ENCODE measurements around the gene PHF1.
"Not testable (repeated sequence)": the region's sequence is repeated elsewhere in the genome, so short reads cannot be mapped to it uniquely, and the experiment has no call there.

The PHF1 gene

DNA sequence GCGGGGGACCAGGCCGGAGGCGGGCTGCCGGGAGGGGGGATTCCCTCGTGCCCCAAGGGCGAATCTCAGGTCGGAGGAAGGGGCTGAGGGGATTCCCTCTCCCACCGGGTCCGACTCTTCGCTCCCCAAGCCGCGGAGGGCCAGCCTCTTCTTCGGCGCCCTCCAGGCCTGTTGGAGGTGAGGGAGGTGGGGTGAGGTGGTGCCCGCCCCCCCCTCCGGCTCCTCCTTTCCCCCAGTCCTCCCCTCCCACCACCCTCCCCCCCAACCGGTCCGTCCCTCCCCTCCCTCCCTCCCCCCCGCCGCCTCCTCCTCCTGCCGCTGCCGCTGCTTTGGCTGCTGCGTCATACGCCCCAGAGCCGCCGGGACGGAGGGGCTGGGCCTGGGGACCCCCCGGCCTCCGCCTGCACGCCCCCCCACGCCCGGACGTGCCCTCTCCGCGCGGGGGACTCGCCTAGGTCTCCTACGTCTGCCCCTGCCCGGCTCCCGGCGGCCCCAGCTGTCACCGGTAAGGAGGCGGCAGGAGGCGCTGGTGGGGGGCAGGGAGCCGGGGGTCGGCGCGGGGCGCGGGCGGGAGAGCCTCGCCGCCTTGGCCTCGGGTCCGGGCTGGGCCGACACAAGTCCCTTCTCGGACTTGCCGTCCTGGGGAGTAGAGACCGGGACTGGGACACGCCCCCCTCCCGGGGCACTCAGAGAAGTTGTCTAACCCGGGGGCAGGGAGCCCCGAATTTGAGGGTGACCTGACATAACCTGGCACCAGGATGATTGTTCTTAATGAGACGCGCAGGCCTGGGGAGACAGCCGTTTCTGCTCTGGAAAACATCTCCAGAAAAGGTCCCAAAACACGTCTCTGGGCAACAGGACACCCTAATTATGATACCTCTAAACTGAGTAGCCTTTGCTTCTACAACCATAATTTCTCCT is at the start of gene PHF1:
Gene PHF1, plus strand, starts transcription at position 304 of the 921 bp plus-strand sequence. CDS start 1,250 bp downstream, outside the sequence.
- peak; percentile 87 for DNase-seq

DNA sequence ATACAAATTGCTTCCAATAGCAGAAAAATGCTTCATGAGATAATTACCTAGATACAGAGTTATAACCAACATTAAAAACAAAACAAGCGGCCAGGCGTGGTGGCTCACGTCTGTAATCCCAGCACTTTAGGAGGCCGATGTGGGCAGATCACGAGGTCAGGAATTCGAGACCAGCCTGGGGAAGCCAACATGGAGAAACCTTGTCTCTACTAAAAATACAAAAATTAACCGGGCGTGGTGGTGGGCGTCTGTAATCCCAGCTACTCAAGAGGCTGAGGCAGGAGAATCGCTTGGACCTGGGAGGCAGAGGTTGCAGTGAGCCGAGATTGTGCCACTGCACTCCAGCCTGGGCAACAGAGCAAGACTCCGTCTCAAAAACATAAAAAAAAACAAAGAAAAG is 47.3 kb upstream of the PHF1 start:
- not testable (repeated sequence) for DNase-seq

DNA sequence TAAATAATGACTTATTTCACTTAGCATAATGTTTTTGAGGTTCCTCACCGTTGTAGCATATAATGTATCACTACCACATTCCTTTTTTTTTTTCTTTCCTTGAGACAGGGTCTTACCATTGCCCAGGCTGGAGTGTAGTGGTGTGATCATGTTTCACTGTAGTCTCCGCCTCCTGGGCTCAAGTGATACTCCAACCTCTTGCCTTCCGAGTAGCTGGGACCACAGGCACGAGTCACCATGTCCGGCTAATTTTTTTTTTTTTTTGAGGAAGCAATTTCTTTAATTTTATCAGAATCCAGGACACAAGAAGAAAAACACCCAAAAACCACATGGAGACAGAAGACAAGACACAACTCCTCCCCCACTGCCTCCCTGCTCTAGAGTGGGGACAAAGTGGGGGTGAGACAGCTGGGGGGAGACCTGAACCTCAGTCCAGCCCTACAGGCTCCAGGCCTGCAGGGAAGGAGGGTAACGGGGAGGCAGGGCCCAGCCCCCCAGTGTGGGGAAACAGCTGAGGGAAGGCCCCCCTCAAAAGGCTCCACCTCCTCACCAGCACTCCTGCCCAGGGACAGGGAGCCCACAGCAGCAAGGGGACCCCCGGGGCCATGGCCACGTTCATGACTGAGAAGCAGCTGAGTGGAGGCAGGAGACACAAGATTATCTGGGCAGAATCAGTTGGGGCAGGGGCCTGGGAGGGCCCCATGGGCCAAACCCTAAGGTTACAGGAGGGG is 46.2 kb upstream of the PHF1 start:
- DNase-seq: not testable (repeated sequence)

DNA sequence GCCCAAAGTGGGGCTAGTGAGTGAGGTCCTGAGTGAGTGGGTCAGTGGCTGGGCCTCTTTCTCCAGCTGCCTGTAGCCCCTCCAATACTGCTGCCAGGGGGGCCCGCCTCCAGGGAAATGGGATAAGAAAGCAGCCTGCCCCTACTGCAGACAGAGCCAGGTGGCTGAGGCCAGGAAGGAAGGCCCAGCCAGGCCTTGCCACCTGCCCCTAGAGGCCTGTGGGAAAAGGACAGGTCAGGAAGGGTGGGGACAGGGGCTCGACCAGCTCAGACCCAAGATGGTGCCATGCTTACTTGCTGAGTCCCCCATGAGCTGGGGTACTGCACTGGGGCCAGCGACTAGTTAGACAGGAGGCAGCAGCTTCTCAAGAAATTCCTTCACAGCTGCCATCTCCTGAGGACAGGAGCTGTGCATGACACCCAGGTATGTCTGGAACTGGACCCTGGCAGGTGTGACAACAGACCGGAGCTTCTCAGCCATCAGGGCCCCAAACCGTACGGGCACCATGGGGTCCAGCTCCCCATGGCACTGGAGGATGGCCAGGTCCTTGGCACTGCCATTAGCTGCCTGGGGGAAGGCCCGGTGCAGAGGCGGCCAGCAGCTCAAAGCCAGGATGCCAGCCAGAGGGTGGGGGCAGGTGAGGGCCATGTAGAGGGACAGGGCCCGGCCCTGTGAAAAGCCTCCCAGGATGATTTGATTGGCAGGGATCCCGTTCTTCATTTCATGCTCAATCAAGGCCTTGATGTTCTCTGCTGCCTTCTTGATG is 45.4 kb upstream of the PHF1 start:
- DNase-seq: not testable (repeated sequence)

DNA sequence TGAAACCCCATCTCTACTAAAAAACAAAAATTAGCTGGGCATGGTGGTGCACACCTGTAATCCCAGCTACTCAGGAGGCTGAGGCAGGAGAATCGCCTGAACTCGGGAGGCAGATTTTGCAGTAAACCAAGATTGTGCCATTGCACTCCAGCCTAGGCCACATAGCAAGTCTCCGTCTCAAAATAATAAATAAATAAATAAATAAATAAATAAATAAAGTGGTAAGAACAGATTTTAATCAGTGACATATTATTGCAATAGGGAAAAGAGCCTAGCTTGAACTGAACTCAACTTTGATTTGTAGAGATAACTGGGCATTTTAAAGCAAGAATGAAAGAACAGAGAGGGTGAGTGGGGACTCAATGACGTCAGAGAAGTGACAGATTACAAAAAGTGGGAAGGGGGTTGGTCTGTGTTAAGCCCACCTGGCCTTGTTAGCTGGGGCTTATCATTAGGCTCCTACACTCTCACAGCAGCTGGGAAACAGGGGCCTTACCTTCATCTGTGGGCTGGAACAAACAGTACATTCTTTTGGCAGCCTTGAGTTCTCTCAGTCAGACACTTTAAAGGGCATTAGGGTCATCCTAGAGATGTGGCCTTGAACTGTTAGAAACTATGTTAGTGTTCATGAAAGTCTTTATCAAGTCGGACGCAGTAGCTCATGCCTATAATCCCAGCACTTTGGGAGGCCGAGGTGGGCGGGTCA is 43.7 kb upstream of the PHF1 start:
- no peak for DNase-seq

DNA sequence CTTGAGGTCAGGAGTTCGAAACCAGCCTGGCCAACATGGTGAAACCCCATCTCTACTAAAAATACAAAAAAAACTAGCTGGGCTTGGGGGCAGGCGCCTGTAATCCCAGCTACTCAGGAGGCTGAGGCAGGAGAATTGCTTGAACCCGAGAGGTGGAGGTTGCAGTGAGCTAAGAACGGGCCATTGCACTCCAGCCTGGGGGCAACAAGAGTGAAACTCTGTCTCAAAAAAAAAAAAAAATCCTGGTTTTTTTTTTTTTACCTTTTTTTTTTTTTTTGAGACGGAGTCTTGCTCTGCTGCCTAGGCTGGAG is 43.1 kb upstream of the PHF1 start:
- DNase-seq: not testable (repeated sequence)

DNA sequence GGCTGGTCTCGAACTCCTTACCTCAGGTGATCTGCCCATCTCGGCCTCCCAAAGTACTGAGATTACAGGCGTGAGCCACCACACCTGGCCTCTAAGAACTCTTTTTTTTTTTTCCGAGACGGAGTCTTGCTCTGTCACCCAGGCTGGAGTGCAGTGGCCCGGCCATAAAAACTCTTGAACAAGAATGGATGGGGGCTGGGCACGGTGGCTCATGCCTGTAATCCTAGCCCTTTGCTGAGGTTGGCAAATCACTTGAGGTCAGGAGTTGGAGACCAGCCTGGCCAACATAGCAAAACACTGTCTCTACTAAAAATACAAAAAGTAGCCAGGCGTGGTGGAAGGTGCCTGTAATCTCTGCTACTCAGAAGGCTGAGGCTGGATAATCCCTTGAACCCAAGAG is 38.9 kb upstream of the PHF1 start:
- not testable (repeated sequence) for DNase-seq

DNA sequence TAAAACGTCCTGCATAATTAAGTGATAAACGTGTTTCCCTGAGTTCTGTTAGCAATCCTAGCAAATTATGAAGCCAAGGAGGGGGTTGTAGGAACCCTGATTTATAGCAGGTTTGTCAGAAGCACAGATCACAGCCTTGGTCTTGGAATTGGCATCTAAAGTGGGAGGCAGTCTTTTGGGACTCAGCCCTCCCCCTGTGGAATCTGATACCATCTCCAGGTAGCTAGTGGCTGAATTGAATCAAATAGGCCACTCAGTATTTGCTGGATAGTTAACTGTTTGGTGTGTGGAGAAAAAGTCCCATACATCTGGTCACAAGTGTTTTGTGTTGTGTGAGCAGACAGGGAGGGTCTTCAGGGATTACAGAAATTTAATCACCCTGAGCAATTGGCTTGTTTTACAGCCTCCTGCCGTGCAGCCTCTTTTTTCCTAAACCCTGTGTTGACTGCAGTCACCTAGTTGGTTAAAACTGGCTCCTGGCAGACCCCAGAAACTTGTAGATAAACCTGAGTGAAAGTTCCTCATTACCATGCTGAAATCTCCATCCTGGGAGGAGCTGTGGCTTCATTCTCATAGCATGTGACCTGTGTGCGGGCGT is 38.2 kb upstream of the PHF1 start:
- DNase-seq: no peak

DNA sequence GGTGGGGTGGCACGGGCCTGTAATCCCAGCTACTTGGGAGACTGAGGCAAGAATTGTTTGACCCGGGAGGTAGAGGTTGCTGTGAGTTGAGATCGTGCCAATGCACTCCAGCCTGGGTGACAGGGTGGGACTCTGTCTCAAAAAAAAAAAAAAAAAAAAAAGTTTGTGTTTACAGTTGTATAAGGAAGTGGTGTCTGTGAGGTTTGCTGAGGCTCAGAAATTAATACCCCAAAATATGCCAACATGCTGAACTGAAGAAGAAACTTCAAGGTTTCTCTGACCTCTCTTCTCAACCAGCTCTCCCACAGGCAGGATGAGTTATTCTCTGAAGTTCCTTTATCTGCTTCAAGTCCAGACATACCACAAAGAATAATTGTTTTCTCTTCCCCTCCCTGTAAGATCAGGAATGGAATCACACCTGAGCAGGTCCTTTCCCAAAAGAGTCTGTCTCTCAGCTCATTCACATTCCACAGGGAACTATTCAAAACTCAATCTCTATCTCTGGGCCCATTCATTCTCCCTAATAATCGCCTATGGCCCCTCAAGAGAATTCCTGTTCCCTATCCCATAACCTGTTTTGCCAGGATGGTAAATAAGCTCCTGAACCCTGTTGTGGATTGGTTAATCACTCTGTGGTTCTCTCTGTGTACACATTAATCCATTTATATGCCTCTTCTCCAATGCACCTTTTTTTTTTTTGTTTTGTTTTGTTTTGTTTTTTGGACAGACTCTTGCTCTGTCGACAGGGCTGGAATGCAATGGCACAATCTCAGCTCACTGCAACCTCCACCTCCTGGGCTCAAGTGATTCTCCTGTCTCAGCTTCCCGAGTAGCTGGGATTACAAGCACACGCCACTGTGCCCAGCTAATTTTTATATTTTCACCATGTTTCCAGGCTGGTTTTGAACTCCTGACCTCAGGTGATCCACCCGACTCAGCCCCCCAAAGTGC is 36.6 kb upstream of the PHF1 start:
- DNase-seq: no peak

DNA sequence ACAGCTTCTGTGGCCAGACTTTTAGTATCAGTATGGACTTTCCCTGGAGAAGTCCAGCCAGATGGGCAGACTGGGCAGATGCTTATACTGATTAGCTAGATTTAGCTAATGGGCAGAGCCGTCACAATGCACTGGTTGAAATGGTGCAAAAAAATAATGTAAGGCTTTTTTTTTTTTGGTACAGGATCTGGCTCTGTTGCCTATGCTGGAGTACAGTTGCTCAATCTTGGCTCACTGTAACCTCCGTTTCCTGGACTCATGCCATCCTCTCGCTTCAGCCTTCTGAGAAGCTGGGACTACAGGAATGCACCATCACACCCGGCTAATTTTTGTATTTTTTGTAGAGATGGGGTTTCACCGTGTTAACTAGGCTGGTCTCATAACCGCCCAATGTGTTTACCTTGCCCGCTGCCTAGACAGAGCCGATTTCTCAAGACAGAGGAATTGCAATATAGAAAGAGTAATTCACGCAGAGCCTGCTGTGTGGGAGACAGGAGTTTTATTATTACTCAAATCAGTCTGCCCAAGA is 35.6 kb upstream of the PHF1 start:
- DNase-seq: no peak

DNA sequence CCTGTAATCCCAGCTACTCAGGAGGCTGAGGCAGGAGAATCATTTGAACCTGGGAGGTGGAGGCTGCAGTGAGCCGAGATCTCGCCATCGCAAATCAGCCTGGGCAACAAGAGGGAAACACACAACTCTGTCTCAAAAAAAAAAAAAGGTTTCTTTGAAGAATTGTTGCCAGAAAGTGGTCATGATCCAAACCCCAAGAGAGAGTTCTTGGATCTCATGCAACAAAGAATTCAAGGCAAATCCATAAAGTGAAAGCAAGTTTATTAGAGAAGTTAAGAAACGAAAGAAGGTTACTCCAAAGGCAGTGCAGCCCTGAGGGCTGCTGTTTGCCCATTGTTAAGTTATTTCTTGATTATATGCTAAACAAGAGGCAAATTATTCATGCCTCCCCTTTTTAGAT is 33.6 kb upstream of the PHF1 start:
- DNase-seq: no peak

DNA sequence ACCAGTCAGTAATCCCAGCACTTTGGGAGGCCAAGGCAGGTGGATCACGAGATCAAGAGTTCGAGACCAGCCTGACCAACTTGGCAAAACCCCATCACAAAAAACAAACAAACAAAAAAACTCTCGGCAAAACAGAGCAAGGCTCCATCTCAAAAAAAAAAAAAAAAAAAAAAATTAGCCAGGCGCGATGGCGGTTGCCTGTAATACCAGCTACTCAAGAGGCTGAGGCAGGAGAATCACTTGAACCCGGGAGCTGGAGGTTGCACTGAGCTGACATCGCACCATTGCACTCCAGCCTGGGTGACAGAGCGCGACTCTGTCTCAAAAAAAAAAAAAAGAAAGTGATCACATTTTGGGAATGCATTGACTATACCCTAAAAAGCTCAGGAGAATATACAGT is 31.6 kb upstream of the PHF1 start:
- DNase-seq: not testable (repeated sequence)

DNA sequence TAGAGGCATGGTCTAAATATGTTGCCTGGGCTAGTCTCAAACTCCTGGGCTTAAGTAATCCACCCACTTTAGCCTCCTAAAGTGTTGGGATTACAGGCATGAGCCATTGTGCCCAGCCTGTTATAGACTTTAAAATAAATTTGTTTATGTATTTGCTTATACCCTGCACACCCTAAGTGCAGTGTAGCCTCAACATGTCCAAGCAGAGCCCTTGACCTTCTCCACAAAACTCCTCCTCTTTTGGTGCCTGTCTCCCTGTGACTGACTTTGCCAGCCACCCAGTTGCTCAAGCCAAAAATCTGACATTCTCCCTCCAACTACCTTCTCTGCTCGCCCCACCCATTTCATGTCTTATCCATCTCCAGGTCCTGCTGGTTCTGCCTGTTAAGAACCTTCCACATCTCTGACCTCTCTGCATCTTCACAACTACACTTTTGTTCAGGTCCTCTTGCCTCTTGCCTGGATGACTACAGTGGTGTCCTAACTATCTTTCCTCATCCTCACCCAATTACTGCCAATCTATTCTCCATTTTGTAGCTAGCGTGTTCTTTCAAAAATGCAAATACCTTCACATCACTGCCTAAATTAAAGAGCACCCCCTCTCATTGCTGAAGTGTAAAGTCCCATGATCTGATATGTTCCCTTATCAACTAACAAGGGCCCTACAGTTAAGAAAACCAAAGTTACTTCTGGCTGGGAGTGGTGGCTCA is 30.4 kb upstream of the PHF1 start:
- no peak for DNase-seq

DNA sequence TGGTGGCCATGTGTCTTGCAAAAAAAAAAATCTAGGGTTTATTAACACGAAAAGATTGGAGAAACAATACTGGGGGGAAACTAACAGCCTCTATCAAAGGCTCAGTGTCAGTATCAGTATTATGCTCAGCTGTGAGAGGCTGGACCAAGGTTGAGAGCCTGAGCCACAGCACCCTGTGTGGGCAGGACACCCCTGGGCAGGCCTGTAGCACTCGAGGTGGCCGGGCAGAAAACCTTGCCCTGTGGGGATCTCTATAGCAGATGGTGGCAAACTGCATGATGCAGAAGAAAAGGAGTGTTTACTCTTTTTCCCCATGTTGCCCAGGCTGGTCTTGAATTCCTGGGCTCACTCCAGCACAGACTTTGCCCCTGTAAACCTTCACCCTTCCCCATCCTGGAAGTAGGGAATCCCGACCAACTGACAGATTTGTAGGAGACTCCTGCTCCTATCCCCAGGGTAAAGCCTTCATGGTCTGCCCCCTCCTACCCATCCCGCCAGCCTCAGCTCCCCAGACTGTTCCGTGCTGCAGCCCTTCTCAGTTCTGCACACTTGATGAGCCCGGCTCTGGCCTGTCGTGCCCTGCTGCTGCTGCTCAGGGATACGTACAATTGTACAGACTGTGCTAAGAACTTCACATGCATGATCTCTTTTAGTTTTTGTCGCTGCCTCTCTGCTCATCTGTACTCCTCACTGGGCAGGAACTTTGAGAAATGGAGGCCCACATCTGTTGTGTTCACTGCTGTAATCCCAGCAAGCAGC is 27.2 kb upstream of the PHF1 start:
- no peak for DNase-seq

DNA sequence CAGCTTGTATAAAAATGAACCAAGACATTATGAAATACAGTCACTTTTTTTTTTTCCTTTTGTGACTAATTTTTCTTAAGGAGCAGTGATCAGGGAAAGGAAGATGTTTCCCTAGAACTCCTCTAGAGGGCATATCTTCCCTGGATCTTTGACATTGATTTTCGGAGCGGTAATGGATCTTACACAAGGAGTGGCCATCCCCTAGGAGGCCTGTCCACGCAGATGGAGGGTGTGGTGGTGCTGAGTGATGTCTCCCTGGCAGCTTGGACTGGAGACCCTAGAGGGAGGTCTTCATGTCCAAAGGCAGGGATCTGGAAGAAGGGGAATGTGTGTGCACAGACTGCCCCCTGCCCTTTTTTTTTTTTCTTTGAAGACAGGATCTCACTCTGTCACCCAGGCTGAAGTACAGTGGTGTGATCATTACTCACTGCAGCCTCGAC is 26.2 kb upstream of the PHF1 start:
- no peak for DNase-seq

DNA sequence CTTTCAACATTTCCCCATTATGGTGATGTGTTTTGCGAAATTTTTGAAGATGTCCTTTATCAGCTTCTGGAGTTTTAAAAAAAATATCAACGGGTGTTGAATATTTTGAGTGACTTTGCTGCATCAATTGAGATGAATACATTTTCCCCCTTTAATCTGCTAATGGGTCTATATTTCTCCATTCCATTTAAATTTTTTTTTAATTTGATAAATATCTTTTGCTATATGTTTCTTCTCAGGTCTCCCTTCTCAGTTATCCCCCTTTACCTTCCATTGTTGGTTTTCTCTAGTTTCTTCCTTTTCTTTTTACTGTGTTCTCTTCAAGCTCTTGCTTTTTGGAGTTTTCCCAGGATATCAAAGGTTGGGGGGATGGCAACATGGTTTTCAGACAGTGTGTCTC is 20.6 kb upstream of the PHF1 start:
- no peak for DNase-seq

DNA sequence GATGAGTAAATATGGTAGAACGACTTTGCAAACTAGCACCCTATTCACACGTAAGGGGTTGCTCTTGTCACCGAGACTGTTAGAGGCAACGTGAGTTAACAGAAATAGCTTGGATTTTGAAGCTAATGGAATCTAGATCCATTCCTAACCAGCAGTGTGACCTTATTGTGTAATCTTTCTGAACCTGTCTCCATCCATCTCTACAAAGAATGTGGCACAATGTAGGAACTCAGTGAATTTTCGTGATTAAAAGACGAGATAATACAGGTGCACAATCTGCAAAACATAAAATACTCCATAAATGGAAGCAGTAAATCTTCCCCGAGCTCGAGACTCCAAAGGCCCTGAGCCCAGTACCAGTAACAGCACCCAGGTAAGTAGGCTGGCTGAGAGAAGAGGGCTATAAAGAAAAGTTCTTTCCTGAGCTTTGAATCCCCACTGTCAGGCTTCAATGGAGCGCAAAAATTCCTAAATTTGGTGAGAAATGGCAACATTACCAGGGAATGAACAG is 20.0 kb upstream of the PHF1 start:
- no peak for DNase-seq

DNA sequence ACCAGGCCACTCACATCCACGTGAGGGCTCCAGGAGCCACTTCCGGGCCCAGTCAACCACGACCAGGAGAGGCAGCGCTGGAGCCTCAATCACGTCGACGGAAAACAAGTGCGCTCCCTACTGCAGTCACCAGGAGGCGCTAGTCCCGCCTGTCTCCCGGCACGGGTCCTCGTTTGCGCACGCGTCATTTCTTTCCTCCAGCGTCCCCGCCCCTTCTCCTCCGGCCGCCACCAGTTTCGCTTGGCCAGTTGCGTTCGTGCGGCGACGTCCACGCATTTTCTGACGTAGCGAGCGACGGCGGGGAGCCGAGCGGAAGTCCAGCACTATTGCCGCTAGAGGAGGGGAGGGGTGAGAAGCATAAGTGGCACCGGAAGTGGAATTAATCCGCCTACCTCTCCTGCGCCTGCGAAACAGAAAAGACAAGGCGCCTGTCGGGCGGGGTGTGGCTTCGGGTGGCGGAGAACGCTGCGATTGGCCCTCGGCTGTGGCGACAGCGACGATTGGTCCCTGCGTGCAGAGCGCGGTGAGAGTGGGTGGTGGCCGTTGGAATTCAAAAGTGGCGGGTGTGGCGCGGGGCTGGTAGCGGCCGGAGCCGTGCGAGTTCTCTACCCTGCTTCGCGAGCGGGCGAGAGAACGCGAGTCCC is 19.4 kb upstream of the PHF1 start, which contains the start of gene KIFC1:
Gene KIFC1, plus strand, starts transcription at position 546 of the 644 bp plus-strand sequence. CDS start 163 bp downstream, outside the sequence.
- DNase-seq: peak; percentile 99
